ENCODE results near the gene AVPR2. TPM values are rescaled to one million over a fixed set of nuclear protein-coding genes. Genes with fewer than 3 reads are reported as not detected.

AVPR2 gene
- total RNA-seq, 4 donors from 2014 or later, result 0.53 to 5.0 (median 1.1) TPM

GRCh38 chrX:153862369-153863250 lies 41.9 kb upstream of the AVPR2 start:
- Histone ChIP-seq H3K27me3 (no peaks in the 10 kb centered on the region), H3K27ac (no peak overlapping the region), H3K4me1 (no peaks in the 10 kb centered on the region), H3K4me3 (no peak overlapping the region), H3K9me3 (no peaks in the 10 kb centered on the region), H3K36me3 (no peaks in the 10 kb centered on the region)
- DNase-seq, result no peak
- no peak for TF ChIP-seq CTCF (IDR thresholded peaks at IDR 0.05)
- no peak for TF ChIP-seq POLR2A (IDR thresholded peaks at IDR 0.05)

GRCh38 chrX:153863251-153863991 lies 41.1 kb upstream of the AVPR2 start:
- no peak for DNase-seq
- Histone ChIP-seq H3K27ac (no peak overlapping the region), H3K36me3 (no peaks in the 10 kb centered on the region), H3K9me3 (no peaks in the 10 kb centered on the region), H3K4me1 (no peaks in the 10 kb centered on the region), H3K27me3 (no peaks in the 10 kb centered on the region), H3K4me3 (no peak overlapping the region)
- no peak for TF ChIP-seq POLR2A (IDR thresholded peaks at IDR 0.05)
- TF ChIP-seq CTCF (IDR thresholded peaks at IDR 0.05), result no peak

GRCh38 chrX:153864101-153864500 lies 40.4 kb upstream of the AVPR2 start:
- no peak for TF ChIP-seq CTCF (IDR thresholded peaks at IDR 0.05)
- TF ChIP-seq POLR2A (IDR thresholded peaks at IDR 0.05), result no peak
- Histone ChIP-seq H3K9me3 (no peaks in the 10 kb centered on the region), H3K27ac (no peak overlapping the region), H3K36me3 (no peaks in the 10 kb centered on the region), H3K27me3 (no peaks in the 10 kb centered on the region), H3K4me1 (no peaks in the 10 kb centered on the region), H3K4me3 (no peak overlapping the region)
- no peak for DNase-seq

- no peak for DNase-seq
- H3K27ac ChIP-seq, result no peak overlapping the region
- H3K27me3 ChIP-seq, result no peaks in the 10 kb centered on the region
- H3K4me1 ChIP-seq, result no peaks in the 10 kb centered on the region
- H3K4me3 ChIP-seq, result no peak overlapping the region
- TF ChIP-seq POLR2A (IDR thresholded peaks at IDR 0.05) (no peak), CTCF (IDR thresholded peaks at IDR 0.05) (no peak)
- no peaks in the 10 kb centered on the region for H3K9me3 ChIP-seq
- H3K36me3 ChIP-seq, result no peaks in the 10 kb centered on the region
Observed at GRCh38 chrX:153864561-153865320, 39.7 kb upstream of the AVPR2 start.

- H3K27ac ChIP-seq, result no peak overlapping the region
- H3K36me3 ChIP-seq, result no peaks in the 10 kb centered on the region
- H3K9me3 ChIP-seq, result no peaks in the 10 kb centered on the region
- H3K27me3 ChIP-seq, result no peaks in the 10 kb centered on the region
- TF ChIP-seq CTCF (IDR thresholded peaks at IDR 0.05), result no peak
- no peak for TF ChIP-seq POLR2A (IDR thresholded peaks at IDR 0.05)
- H3K4me3 ChIP-seq, result no peak overlapping the region
- no peak for DNase-seq
- no peaks in the 10 kb centered on the region for H3K4me1 ChIP-seq
Observed at GRCh38 chrX:153865321-153865580, 39.2 kb upstream of the AVPR2 start.

Measured in Peyer's patch (tissue), 4 donors.